Spleen (tissue), 11 donors: ENCODE measurements around the gene USP34. TPM values are rescaled to one million over a fixed set of nuclear protein-coding genes. Genes with fewer than 3 reads are reported as not detected.

Experiments
- DNase-seq: peaks from one replicate; pipeline ENCODE4 v3.0.0-alpha.2; 2020
- H3K27ac ChIP-seq, 8 donors: fragments of 200-600 bp; sonication (generic) in 7 of 8; 1 replicate in 4 of 8; 2 replicates in 4 of 8; pipeline versions ENCODE4 v1.5.0 to v1.8.0; 2016 to 2021; ENCODE audit warnings: inconsistent platforms in 4 of 8, mild to moderate bottlenecking in 4 of 8, moderate library complexity in 1 of 8
- H3K27me3 ChIP-seq, 7 donors: fragments of 200-600 bp; sonication (generic) in 6 of 7; replicated peaks in 1 of 7; 1 replicate in 4 of 7; 2 replicates in 3 of 7; pipeline versions ENCODE4 v1.5.0 to v1.8.0; 2016 to 2021; ENCODE audit warnings: inconsistent platforms in 3 of 7, mild to moderate bottlenecking in 1 of 7
- H3K36me3 ChIP-seq, 6 donors: fragments of 200-600 bp; sonication (generic) in 5 of 6; 1 replicate in 4 of 6; 2 replicates in 2 of 6; pipeline versions ENCODE4 v1.5.0 to v1.8.0; 2016 to 2021; ENCODE audit warnings: inconsistent platforms in 2 of 6
- H3K4me1 ChIP-seq, 6 donors: fragments of 200-600 bp; sonication (generic) in 5 of 6; 1 replicate in 3 of 6; 2 replicates in 3 of 6; pipeline versions ENCODE4 v1.5.0 to v1.8.0; 2016 to 2021; ENCODE audit warnings: inconsistent platforms in 3 of 6
- H3K4me3 ChIP-seq, 8 donors: fragments of 200-600 bp; sonication (generic) in 7 of 8; 1 replicate in 4 of 8; 2 replicates in 4 of 8; pipeline versions ENCODE4 v1.5.0 to v1.8.0; 2016 to 2021; ENCODE audit warnings: inconsistent platforms in 4 of 8, mild to moderate bottlenecking in 4 of 8, moderate library complexity in 2 of 8
- H3K9me3 ChIP-seq, 8 donors: fragments of 200-600 bp; sonication (generic) in 7 of 8; 1 replicate in 4 of 8; 2 replicates in 4 of 8; pipeline versions ENCODE4 v1.5.0 to v1.8.0; 2016 to 2021; ENCODE audit warnings: inconsistent platforms in 4 of 8
- CTCF ChIP-seq, 11 experiments: fragments of 200-600 bp in 7 of 11; fragments of 450-650 bp in 4 of 11; sonication (generic) in 4 of 11; IDR thresholded peaks in 8 of 11; conservative IDR thresholded peaks in 3 of 11; 1 replicate in 7 of 11; 2 replicates in 4 of 11; pipeline versions ENCODE4 v1.4.0 to v1.8.0; 2016 to 2021; ENCODE audit warnings: antibody characterized with exemption in 11 of 11, inconsistent platforms in 4 of 11, mild to moderate bottlenecking in 1 of 11
- POLR2A ChIP-seq, 3 donors: fragments of 450-650 bp; IDR thresholded peaks; one replicate each; pipeline ENCODE4 v1.5.1; 2017; ENCODE audit warnings: antibody characterized with exemption in 3 of 3, mild to moderate bottlenecking in 1 of 3
- POLR2AphosphoS5 ChIP-seq, 3 donors: sonication (generic); formaldehyde crosslinking; IDR thresholded peaks; one replicate each; pipeline ENCODE4 v1.5.1; 2017; ENCODE audit warnings: antibody characterized with exemption in 3 of 3
- WGBS, 5 donors: extraction: QIAGEN DNeasy Blood & Tissue Kit in 3 of 5; methylation state at CpG; one replicate each; pipeline versions ENCODE4 v1.1.5 to v1.1.7; 2013 to 2018; 5-methylcytosine and 5-hydroxymethylcytosine counted together
- intact Hi-C: fragments of 100-400 bp; cut with DNase I; formaldehyde crosslinking; loops from one replicate; pipeline ENCODE4 v1.15.0; 2023; ENCODE audit warnings: low total_unique reads
- polyA plus RNA-seq, 3 donors: library from polyadenylated mRNA; stranded (reverse); fragments of 200-250 nt; gene quantifications; one replicate each; pipeline ENCODE4 v1.2.1, GENCODE V29; 2013
- total RNA-seq, 7 donors: library from RNA; depleted of rRNA in 3 of 7; stranded (reverse); fragments of >200 nt in 3 of 7; fragmentation: NEBNext Ultra II Directional in 4 of 7; extraction: Animal tissue kit (Norgen Biotek cat#: 25700) in 4 of 7; gene quantifications; one replicate each; pipeline versions ENCODE4 v1.1.0 to v1.2.1, GENCODE V29; 2016 to 2021
- donor health status: healthy with polysubstance abuse.
- donor health status: DM: no; HTN: no; CAD: no; lungs with moderate emphysema.
- donor health status: DM: no; HTN: no; CAD: no.
- donor health status: Bipolar disorder and iron deficiency.
- donor health status: healthy.
- donor health status: DM: no; HTN: no; CAD: no.
- donor health status: DM: yes; HTN: yes; CAD: no.

The USP34 gene
- total and polyA plus RNA-seq, 10 donors: 52.1 to 222 (median 142) TPM

GRCh38 chr2:61432990-61433389, 37.9 kb downstream of the USP34 start:
- H3K9me3 ChIP-seq: peaks cover 0 to 12% (median 9%) of the 10 kb centered on the region in 8 donors
- peaks cover 25 to 97% (median 56%) of the 10 kb centered on the region in 6 donors for H3K4me1 ChIP-seq
- intact Hi-C loops: no loop called here
- no peak for DNase-seq
- H3K27me3 ChIP-seq: no peaks in the 10 kb centered on the region
- no peak overlapping the region for H3K27ac ChIP-seq
- H3K36me3 ChIP-seq: no peaks in the 10 kb centered on the region
- WGBS, 5 donors: 94 to 100% (median 97%) methylated on average over 2 to 3 of the region's 3 CpGs
- no peak for TF ChIP-seq POLR2A (IDR thresholded peaks at IDR 0.05)
- no peak for TF ChIP-seq POLR2AphosphoS5 (IDR thresholded peaks at IDR 0.05)
- TF ChIP-seq CTCF (IDR thresholded peaks at IDR 0.05 in 8 of 11, conservative IDR thresholded peaks at IDR 0.05 in 3 of 11): no peak
- H3K4me3 ChIP-seq: no peak overlapping the region

GRCh38 chr2:61431345-61431744, 39.5 kb downstream of the USP34 start:
- no peak overlapping the region for H3K27ac ChIP-seq
- intact Hi-C loops: no loop called here

GRCh38 chr2:61426267-61426897, 44.5 kb downstream of the USP34 start:
- Histone ChIP-seq H3K27ac (peak overlapping the region; percentile 52 to 86 (median 72)), H3K4me1 (peaks cover 35 to 97% (median 65%) of the 10 kb centered on the region in 6 donors), H3K9me3 (no peaks in the 10 kb centered on the region), H3K4me3 (no peak overlapping the region), H3K36me3 (no peaks in the 10 kb centered on the region), H3K27me3 (no peaks in the 10 kb centered on the region)
- TF ChIP-seq POLR2A (IDR thresholded peaks at IDR 0.05): no peak
- TF ChIP-seq CTCF (IDR thresholded peaks at IDR 0.05 in 8 of 11, conservative IDR thresholded peaks at IDR 0.05 in 3 of 11): peak; percentile 57 to 90 (median 82)
- peak in 1 of 3 donors; percentile 78 for TF ChIP-seq POLR2AphosphoS5 (IDR thresholded peaks at IDR 0.05)
- WGBS, 5 donors: 40 to 67% (median 49%) methylated on average over 6 of the region's 6 CpGs
- intact Hi-C loops: no loop called here
- peak; percentile 92 for DNase-seq

More at GRCh38 chr2:61431345-61431744, 39.5 kb downstream of the USP34 start:
- no peaks in the 10 kb centered on the region for H3K27me3 ChIP-seq
- H3K4me3 ChIP-seq: no peak overlapping the region
- 92 to 99% (median 98%) methylated on average over 2 to 5 of the region's 5 CpGs for WGBS, 5 donors
- no peaks in the 10 kb centered on the region for H3K36me3 ChIP-seq
- H3K4me1 ChIP-seq: peaks cover 20 to 97% (median 55%) of the 10 kb centered on the region in 6 donors
- H3K9me3 ChIP-seq: no peaks in the 10 kb centered on the region
- DNase-seq: no peak
- TF ChIP-seq POLR2AphosphoS5 (IDR thresholded peaks at IDR 0.05) (no peak), CTCF (IDR thresholded peaks at IDR 0.05 in 8 of 11, conservative IDR thresholded peaks at IDR 0.05 in 3 of 11) (no peak), POLR2A (IDR thresholded peaks at IDR 0.05) (no peak)

GRCh38 chr2:61425605-61426155, 45.2 kb downstream of the USP34 start:
- H3K27me3 ChIP-seq: no peaks in the 10 kb centered on the region
- intact Hi-C loops: no loop called here
- H3K9me3 ChIP-seq: no peaks in the 10 kb centered on the region
- H3K4me3 ChIP-seq: no peak overlapping the region
- WGBS, 5 donors: 74 to 86% (median 77%) methylated on average over 6 of the region's 6 CpGs
- H3K27ac ChIP-seq: peak overlapping the region; percentile 52 to 86 (median 72)
- no peak for TF ChIP-seq CTCF (IDR thresholded peaks at IDR 0.05 in 8 of 11, conservative IDR thresholded peaks at IDR 0.05 in 3 of 11)
- H3K4me1 ChIP-seq: peaks cover 40 to 97% (median 70%) of the 10 kb centered on the region in 6 donors
- no peak for DNase-seq
- no peaks in the 10 kb centered on the region for H3K36me3 ChIP-seq
